K562 (cell line): ENCODE measurements around the gene SNRNP200. TPM values are rescaled to one million over a fixed set of nuclear protein-coding genes. Genes with fewer than 3 reads are reported as not detected.

Source experiments
- CBX2 ChIP-seq: fragments of 200-600 bp; sonication (generic); IDR thresholded peaks from one replicate; pipeline ENCODE4 v1.6.1; 2012; ENCODE audit warnings: mild to moderate bottlenecking, low read length, inconsistent platforms; ENCODE audit not compliant: insufficient read depth, poor library complexity, severe bottlenecking
- CTCF ChIP-seq, 3 experiments: IDR thresholded peaks in 2 of 3; conservative IDR thresholded peaks in 1 of 3; 2 replicates each; pipeline ENCODE4 v1.5.1; 2011 to 2012; ENCODE audit warnings: low read length in 3 of 3, mild to moderate bottlenecking in 3 of 3, control low read depth in 2 of 3, improper control_type of control experiment in 1 of 3, inconsistent platforms in 1 of 3, low read depth in 1 of 3, mixed read lengths in 1 of 3, moderate library complexity in 1 of 3; ENCODE audit not compliant: insufficient read depth in 2 of 3
- EZH2 ChIP-seq: IDR thresholded peaks from 2 replicates; pipeline ENCODE4 v1.6.1; 2012; ENCODE audit warnings: low read depth, mild to moderate bottlenecking, inconsistent platforms, low read length, borderline replicate concordance
- HNRNPK ChIP-seq: fragments of 200-400 bp; formaldehyde crosslinking; IDR thresholded peaks from one replicate; pipeline ENCODE4 v1.6.1; 2018; ENCODE audit warnings: mild to moderate bottlenecking, low read depth, low read length; ENCODE audit not compliant: poor library complexity, severe bottlenecking
- IFI16 ChIP-seq: fragments of 250-450 bp; sonication (Bioruptor Pico); IDR thresholded peaks from 2 replicates; pipeline ENCODE4 v2.1.2; 2022; ENCODE audit warnings: mild to moderate bottlenecking, inconsistent platforms
- MECOM ChIP-seq: fragments of 250-450 bp; sonication (Bioruptor Pico); IDR thresholded peaks from 2 replicates; pipeline ENCODE4 v1.8.0; 2022; ENCODE audit warnings: inconsistent platforms
- NCOA6 ChIP-seq: fragments of 450-650 bp; IDR thresholded peaks from 2 replicates; pipeline ENCODE4 v1.6.1; 2017; ENCODE audit warnings: mild to moderate bottlenecking
- NR3C1 ChIP-seq: sonication (generic); formaldehyde crosslinking; IDR thresholded peaks from 2 replicates; pipeline ENCODE4 v1.8.1; 2022; ENCODE audit warnings: missing genetic modification reagents
- NR4A1 ChIP-seq, 2 experiments: fragments of 250-450 bp in 1 of 2; fragments of 450-650 bp in 1 of 2; sonication (Bioruptor Pico) in 1 of 2; IDR thresholded peaks; 2 replicates each; pipeline versions ENCODE4 v1.4.0 to v1.6.1; 2016 to 2020; ENCODE audit warnings: mild to moderate bottlenecking in 2 of 2, missing compliant biosample characterization in 1 of 2, missing genetic modification characterization in 1 of 2, moderate library complexity in 1 of 2
- PHF21A ChIP-seq: fragments of 450-650 bp; IDR thresholded peaks from 2 replicates; pipeline ENCODE4 v1.6.1; 2017; ENCODE audit warnings: low read depth, borderline replicate concordance
- PHTF2 ChIP-seq: fragments of 250-450 bp; sonication (Bioruptor Pico); IDR thresholded peaks from 2 replicates; pipeline ENCODE4 v1.5.0; 2021; ENCODE audit warnings: mild to moderate bottlenecking
- RBFOX2 ChIP-seq: fragments of 200-400 bp; formaldehyde crosslinking; IDR thresholded peaks from 2 replicates; pipeline ENCODE4 v1.6.1; 2017; ENCODE audit warnings: low read depth, mild to moderate bottlenecking, low read length, moderate library complexity
- RCOR1 ChIP-seq, 2 experiments: IDR thresholded peaks; 2 replicates each; pipeline ENCODE4 v1.6.1; 2012; ENCODE audit warnings: low read depth in 2 of 2, low read length in 2 of 2, borderline replicate concordance in 1 of 2, improper control_type of control experiment in 1 of 2
- SMAD3 ChIP-seq: fragments of 450-650 bp; formaldehyde crosslinking; conservative IDR thresholded peaks from 2 replicates; pipeline ENCODE4 v1.4.0; 2020; ENCODE audit warnings: mild to moderate bottlenecking
- TAF15 ChIP-seq: fragments of 200-400 bp; formaldehyde crosslinking; IDR thresholded peaks from 2 replicates; pipeline ENCODE4 v1.6.1; 2017; ENCODE audit warnings: mild to moderate bottlenecking, low read depth, low read length, moderate library complexity
- ZBTB33 ChIP-seq: sonication (generic); formaldehyde crosslinking; IDR thresholded peaks from 2 replicates; pipeline ENCODE4 v1.8.1; 2023; ENCODE audit warnings: mild to moderate bottlenecking, missing genetic modification reagents
- ZEB2 ChIP-seq: fragments of 450-650 bp; IDR thresholded peaks from 2 replicates; pipeline ENCODE4 v1.6.1; 2016
- ZNF133 ChIP-seq: fragments of 250-450 bp; sonication (Bioruptor Pico); IDR thresholded peaks from 2 replicates; pipeline ENCODE4 v1.4.0; 2020; ENCODE audit warnings: mild to moderate bottlenecking
- ZNF146 ChIP-seq: IDR thresholded peaks from one replicate; pipeline ENCODE4 v1.6.1; 2018; ENCODE audit warnings: missing compliant biosample characterization; ENCODE audit not compliant: unreplicated experiment
- ZNF3 ChIP-seq: fragments of 250-450 bp; sonication (Bioruptor Pico); IDR thresholded peaks from 2 replicates; pipeline ENCODE4 v1.5.0; 2021; ENCODE audit warnings: mild to moderate bottlenecking, moderate library complexity
- ZNF707 ChIP-seq: fragments of 250-450 bp; sonication (Bioruptor Pico); conservative IDR thresholded peaks from 2 replicates; pipeline ENCODE4 v1.8.0; 2022; ENCODE audit warnings: inconsistent platforms, mild to moderate bottlenecking, moderate library complexity
- polyA plus RNA-seq, 8 experiments: library from polyadenylated mRNA; depleted of rRNA in 4 of 8; stranded (reverse) in 5 of 8; unstranded in 3 of 8; fragments of >200 nt; fragmentation: Nextera tagmentation in 2 of 8; fragmentation: Illumina TruSeq in 1 of 8; extraction: Ambion mirVana in 2 of 8; extraction: Trizol in 1 of 8; gene quantifications; 2 replicates each; pipeline versions ENCODE4 v1.2.1 to v1.2.3, GENCODE V29; 2011 to 2014; ENCODE audit warnings: inconsistent platforms in 1 of 8, missing spikeins in 1 of 8
- total RNA-seq, 7 experiments: library from RNA; depleted of rRNA in 6 of 7; stranded (reverse); fragments of >200 nt in 6 of 7; fragmentation: Illumina TruSeq in 2 of 7; extraction: Trizol in 2 of 7; gene quantifications; 2 replicates each; pipeline versions ENCODE4 v1.2.1 to v1.2.3, GENCODE V29; 2011 to 2021; ENCODE audit warnings: low replicate concordance in 1 of 7
- TF ChIP-seq, protein P1 (sequence below): fragments of 450-650 bp; formaldehyde crosslinking; IDR thresholded peaks from 2 replicates; pipeline ENCODE4 v1.4.0; 2022; ENCODE audit warnings: mild to moderate bottlenecking, moderate library complexity
- TF ChIP-seq, protein P2 (sequence below): sonication (generic); IDR thresholded peaks from 2 replicates; pipeline ENCODE4 v1.6.1; 2016

The SNRNP200 gene
- total and polyA plus RNA-seq, 9 of the 15 experiments (the other 6 are each of a cell fraction or from before 2014, with no cell fraction given) = 76.1 to 231 (median 155) TPM

DNA sequence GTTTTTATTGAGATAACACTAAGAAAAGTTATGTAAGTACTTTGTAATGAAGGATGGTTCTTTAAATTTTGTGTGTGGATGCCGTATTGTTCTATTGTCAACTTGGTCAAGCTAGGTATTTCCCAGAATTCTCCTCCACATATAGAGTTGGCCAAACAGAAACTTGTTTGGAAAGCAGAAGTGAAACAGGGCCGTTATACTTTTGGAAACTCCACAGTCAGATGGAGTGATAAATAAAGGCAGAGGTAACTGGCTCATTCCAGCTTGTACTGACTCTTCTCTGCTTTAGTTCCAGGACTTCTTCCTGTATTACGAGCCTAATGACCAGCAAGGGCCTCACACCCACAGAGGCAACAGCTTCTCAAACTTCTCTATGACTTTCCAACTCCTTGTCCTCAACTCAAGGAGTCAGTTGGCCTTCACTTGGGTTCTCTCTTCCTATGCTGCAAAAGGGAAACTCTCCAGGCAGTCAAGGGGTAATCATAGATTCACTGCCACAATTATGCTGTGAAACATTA lies 80.3 kb downstream of the SNRNP200 start (continued):
- no peak for TF ChIP-seq IFI16 (CRISPR knock-in tag)
- TF ChIP-seq RCOR1 (IDR thresholded peaks at IDR 0.05; ENCODE audit: borderline replicate concordance in 1 of 2, low read depth in 2 of 2, low read length in 2 of 2) = peak in 1 of 2 experiments; percentile 39; a peak in 1 of 4 replicates
- TF ChIP-seq CBX2 = no peak
- TF ChIP-seq ZNF146 (CRISPR knock-in tag) = no peak
- TF ChIP-seq ZNF133 = no peak
- no peak for TF ChIP-seq EZH2
- peak; percentile 50; the same call in 1 of the 2 replicates for TF ChIP-seq ZNF707 (CRISPR knock-in tag)
- TF ChIP-seq RBFOX2 = 0 out of 2 replicates have a peak, but pooled peaks have one; percentile 19
- TF ChIP-seq NR4A1 (CRISPR knock-in tag; IDR thresholded peaks at IDR 0.05) = no peak
- peak; percentile 68; the same call in 1 of the 2 replicates for TF ChIP-seq NR4A1 (tag; IDR thresholded peaks at IDR 0.05)
- TF ChIP-seq PHTF2 = no peak
- TF ChIP-seq, protein P1, sequence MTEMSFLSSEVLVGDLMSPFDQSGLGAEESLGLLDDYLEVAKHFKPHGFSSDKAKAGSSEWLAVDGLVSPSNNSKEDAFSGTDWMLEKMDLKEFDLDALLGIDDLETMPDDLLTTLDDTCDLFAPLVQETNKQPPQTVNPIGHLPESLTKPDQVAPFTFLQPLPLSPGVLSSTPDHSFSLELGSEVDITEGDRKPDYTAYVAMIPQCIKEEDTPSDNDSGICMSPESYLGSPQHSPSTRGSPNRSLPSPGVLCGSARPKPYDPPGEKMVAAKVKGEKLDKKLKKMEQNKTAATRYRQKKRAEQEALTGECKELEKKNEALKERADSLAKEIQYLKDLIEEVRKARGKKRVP (CRISPR knock-in tag) = peak; percentile 72; the same call in 1 of the 2 replicates
- TF ChIP-seq ZBTB33 (CRISPR knock-in tag) = no peak
- no peak for TF ChIP-seq PHF21A
- TF ChIP-seq MECOM (CRISPR knock-in tag) = peak; percentile 67
- no peak for TF ChIP-seq ZNF3 (CRISPR knock-in tag)
- TF ChIP-seq, protein P2, sequence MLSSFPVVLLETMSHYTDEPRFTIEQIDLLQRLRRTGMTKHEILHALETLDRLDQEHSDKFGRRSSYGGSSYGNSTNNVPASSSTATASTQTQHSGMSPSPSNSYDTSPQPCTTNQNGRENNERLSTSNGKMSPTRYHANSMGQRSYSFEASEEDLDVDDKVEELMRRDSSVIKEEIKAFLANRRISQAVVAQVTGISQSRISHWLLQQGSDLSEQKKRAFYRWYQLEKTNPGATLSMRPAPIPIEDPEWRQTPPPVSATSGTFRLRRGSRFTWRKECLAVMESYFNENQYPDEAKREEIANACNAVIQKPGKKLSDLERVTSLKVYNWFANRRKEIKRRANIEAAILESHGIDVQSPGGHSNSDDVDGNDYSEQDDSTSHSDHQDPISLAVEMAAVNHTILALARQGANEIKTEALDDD = no peak
- no peak for TF ChIP-seq NR3C1
- TF ChIP-seq TAF15 = no peak
- no peak for TF ChIP-seq ZEB2
- no peak for TF ChIP-seq CTCF (IDR thresholded peaks at IDR 0.05 in 2 of 3, conservative IDR thresholded peaks at IDR 0.05 in 1 of 3; ENCODE audit: insufficient read depth in 2 of 3, low read depth in 1 of 3, low read length in 3 of 3)
- no peak for TF ChIP-seq NCOA6
- TF ChIP-seq SMAD3 (CRISPR knock-in tag) = peak; percentile 93
- no peak for TF ChIP-seq HNRNPK
